ENCODE measurements around the gene COL7A1.

The COL7A1 gene

GRCh38 chr3:48556796-48557626 lies 38.1 kb downstream of the COL7A1 start, which contains the start of gene PFKFB4:
Gene PFKFB4, minus strand, starts transcription at chr3:48556803. Its CDS starts 26 bp downstream, at chr3:48556777.
- Histone ChIP-seq H3K9ac (ENCODE audit: low read depth, low read length, poor library complexity, severe bottlenecking) (peak within 1 kb of the TSS; percentile 71), H3F3A (ENCODE audit: low read depth) (no peaks in the 10 kb centered on the region), H3K4me3 (ENCODE audit: low read length, poor library complexity, severe bottlenecking) (peak within 1 kb of the TSS; percentile 83), H3K9me3 (ENCODE audit: insufficient read depth, low read depth, low read length) (no peaks in the 10 kb centered on the region), H3K4me1 (ENCODE audit: insufficient read depth, low read length, poor library complexity, severe bottlenecking) (peaks cover 67% of the 10 kb centered on the region), H3K4me2 (ENCODE audit: low read depth, low read length, poor library complexity, severe bottlenecking) (peak within 1 kb of the TSS; percentile 89), H3K9me2 (replicated peaks; ENCODE audit: low read depth, low read length) (no peaks in the 10 kb centered on the region), H3K36me3 (ENCODE audit: insufficient read depth, low read length) (no peaks in the 10 kb centered on the region; the same call in 1 of the 2 replicates), H3K27me3 (ENCODE audit: insufficient read depth, low read length, poor library complexity, severe bottlenecking) (no peaks in the 10 kb centered on the region), H3K79me2 (ENCODE audit: insufficient read depth, low read length) (peaks cover 46% of the 10 kb centered on the region), H2AFZ (ENCODE audit: low read length) (peak within 1 kb of the TSS; percentile 84), H4K20me1 (ENCODE audit: insufficient read depth, low read length, poor library complexity, severe bottlenecking) (peaks cover 28% of the 10 kb centered on the region)
- TF ChIP-seq EZH2phosphoT487 (IDR thresholded peaks at IDR 0.05; ENCODE audit: borderline replicate concordance) (no peak), CTCF (conservative IDR thresholded peaks at IDR 0.05; ENCODE audit: low read length) (0 out of 2 replicates have a peak, but pooled peaks have one; percentile 9)

- Histone ChIP-seq H3K4me3 (ENCODE audit: low read length, poor library complexity, severe bottlenecking) (peak overlapping the region; percentile 83), H4K20me1 (ENCODE audit: insufficient read depth, low read length, poor library complexity, severe bottlenecking) (peaks cover 32% of the 10 kb centered on the region), H3K4me2 (ENCODE audit: low read depth, low read length, poor library complexity, severe bottlenecking) (peak overlapping the region; percentile 89), H3K79me2 (ENCODE audit: insufficient read depth, low read length) (peaks cover 54% of the 10 kb centered on the region), H3K9ac (ENCODE audit: low read depth, low read length, poor library complexity, severe bottlenecking) (peak overlapping the region; percentile 71), H3K9me3 (ENCODE audit: insufficient read depth, low read depth, low read length) (no peaks in the 10 kb centered on the region), H2AFZ (ENCODE audit: low read length) (peak overlapping the region; percentile 84), H3K36me3 (ENCODE audit: insufficient read depth, low read length) (no peaks in the 10 kb centered on the region; the same call in 1 of the 2 replicates), H3K27me3 (ENCODE audit: insufficient read depth, low read length, poor library complexity, severe bottlenecking) (no peaks in the 10 kb centered on the region), H3K4me1 (ENCODE audit: insufficient read depth, low read length, poor library complexity, severe bottlenecking) (peaks cover 68% of the 10 kb centered on the region), H3K9me2 (replicated peaks; ENCODE audit: low read depth, low read length) (no peaks in the 10 kb centered on the region), H3F3A (ENCODE audit: low read depth) (no peaks in the 10 kb centered on the region)
- no peak for TF ChIP-seq CTCF (conservative IDR thresholded peaks at IDR 0.05; ENCODE audit: low read length)
- no peak for TF ChIP-seq EZH2phosphoT487 (IDR thresholded peaks at IDR 0.05; ENCODE audit: borderline replicate concordance)
Observed at GRCh38 chr3:48555949-48556795, 39.0 kb downstream of the COL7A1 start.

GRCh38 chr3:48555231-48555948 lies 39.7 kb downstream of the COL7A1 start:
- no peaks in the 10 kb centered on the region for H3F3A ChIP-seq (ENCODE audit: low read depth)
- H2AFZ ChIP-seq (ENCODE audit: low read length): no peak overlapping the region
- H3K27me3 ChIP-seq (ENCODE audit: insufficient read depth, low read length, poor library complexity, severe bottlenecking): no peaks in the 10 kb centered on the region
- TF ChIP-seq EZH2phosphoT487 (IDR thresholded peaks at IDR 0.05; ENCODE audit: borderline replicate concordance) (no peak), CTCF (conservative IDR thresholded peaks at IDR 0.05; ENCODE audit: low read length) (no peak)
- peaks cover 32% of the 10 kb centered on the region for H4K20me1 ChIP-seq (ENCODE audit: insufficient read depth, low read length, poor library complexity, severe bottlenecking)
- H3K9ac ChIP-seq (ENCODE audit: low read depth, low read length, poor library complexity, severe bottlenecking): peak overlapping the region; percentile 71
- peak overlapping the region; percentile 83 for H3K4me3 ChIP-seq (ENCODE audit: low read length, poor library complexity, severe bottlenecking)
- peak overlapping the region; percentile 89 for H3K4me2 ChIP-seq (ENCODE audit: low read depth, low read length, poor library complexity, severe bottlenecking)
- H3K9me3 ChIP-seq (ENCODE audit: insufficient read depth, low read depth, low read length): no peaks in the 10 kb centered on the region
- no peaks in the 10 kb centered on the region for H3K9me2 ChIP-seq (replicated peaks; ENCODE audit: low read depth, low read length)
- no peaks in the 10 kb centered on the region; the same call in 1 of the 2 replicates for H3K36me3 ChIP-seq (ENCODE audit: insufficient read depth, low read length)
- peaks cover 61% of the 10 kb centered on the region for H3K4me1 ChIP-seq (ENCODE audit: insufficient read depth, low read length, poor library complexity, severe bottlenecking)
- peaks cover 62% of the 10 kb centered on the region for H3K79me2 ChIP-seq (ENCODE audit: insufficient read depth, low read length)
